C4-2B (cell line): Measurements from ENCODE around the gene ELP1.
A peak's percentile ranks its signal among the peaks of the same experiment; 100 is the strongest.

Experiments
- H3K27ac ChIP-seq: fragments of 450-650 bp; 2 replicates; pipeline ENCODE4 v1.5.1; 2017
- ZFX ChIP-seq: fragments of 450-650 bp; IDR thresholded peaks from 2 replicates; pipeline ENCODE4 v1.6.1; 2017
- TF ChIP-seq, protein P1 (sequence below): fragments of 450-650 bp; conservative IDR thresholded peaks from 2 replicates; pipeline ENCODE4 v1.5.1; 2017; ENCODE audit warnings: mild to moderate bottlenecking

The ELP1 gene

GRCh38 chr9:108963459-108964143, 29.7 kb upstream of the ELP1 start:
- TF ChIP-seq, protein P1, sequence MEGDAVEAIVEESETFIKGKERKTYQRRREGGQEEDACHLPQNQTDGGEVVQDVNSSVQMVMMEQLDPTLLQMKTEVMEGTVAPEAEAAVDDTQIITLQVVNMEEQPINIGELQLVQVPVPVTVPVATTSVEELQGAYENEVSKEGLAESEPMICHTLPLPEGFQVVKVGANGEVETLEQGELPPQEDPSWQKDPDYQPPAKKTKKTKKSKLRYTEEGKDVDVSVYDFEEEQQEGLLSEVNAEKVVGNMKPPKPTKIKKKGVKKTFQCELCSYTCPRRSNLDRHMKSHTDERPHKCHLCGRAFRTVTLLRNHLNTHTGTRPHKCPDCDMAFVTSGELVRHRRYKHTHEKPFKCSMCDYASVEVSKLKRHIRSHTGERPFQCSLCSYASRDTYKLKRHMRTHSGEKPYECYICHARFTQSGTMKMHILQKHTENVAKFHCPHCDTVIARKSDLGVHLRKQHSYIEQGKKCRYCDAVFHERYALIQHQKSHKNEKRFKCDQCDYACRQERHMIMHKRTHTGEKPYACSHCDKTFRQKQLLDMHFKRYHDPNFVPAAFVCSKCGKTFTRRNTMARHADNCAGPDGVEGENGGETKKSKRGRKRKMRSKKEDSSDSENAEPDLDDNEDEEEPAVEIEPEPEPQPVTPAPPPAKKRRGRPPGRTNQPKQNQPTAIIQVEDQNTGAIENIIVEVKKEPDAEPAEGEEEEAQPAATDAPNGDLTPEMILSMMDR: no peak
- TF ChIP-seq ZFX: no peak
- peak overlapping the region; percentile 47; the same call in 1 of the 2 replicates for H3K27ac ChIP-seq

DNA sequence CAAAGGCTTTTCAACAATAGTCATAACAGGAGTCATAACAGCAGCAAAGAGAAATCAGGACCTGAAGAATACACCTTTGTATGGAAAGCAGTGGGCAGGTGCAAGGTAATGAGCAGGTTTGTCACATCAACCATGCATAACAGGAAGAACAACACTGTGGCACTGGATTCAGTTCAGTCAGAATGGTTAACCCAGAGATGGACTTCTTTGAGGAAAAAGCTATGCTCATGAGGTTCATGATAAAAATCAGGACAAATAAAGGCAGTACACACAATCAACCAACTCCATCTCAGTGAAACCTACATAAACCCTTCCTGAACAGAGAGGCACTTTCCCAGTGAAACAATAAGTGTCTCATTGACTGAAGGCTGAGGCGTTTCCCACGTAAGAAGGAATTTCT, 27.2 kb upstream of the ELP1 start:
- TF ChIP-seq, protein P1: no peak
- no peak for TF ChIP-seq ZFX
- H3K27ac ChIP-seq: no peak overlapping the region; the same call in 1 of the 2 replicates

DNA sequence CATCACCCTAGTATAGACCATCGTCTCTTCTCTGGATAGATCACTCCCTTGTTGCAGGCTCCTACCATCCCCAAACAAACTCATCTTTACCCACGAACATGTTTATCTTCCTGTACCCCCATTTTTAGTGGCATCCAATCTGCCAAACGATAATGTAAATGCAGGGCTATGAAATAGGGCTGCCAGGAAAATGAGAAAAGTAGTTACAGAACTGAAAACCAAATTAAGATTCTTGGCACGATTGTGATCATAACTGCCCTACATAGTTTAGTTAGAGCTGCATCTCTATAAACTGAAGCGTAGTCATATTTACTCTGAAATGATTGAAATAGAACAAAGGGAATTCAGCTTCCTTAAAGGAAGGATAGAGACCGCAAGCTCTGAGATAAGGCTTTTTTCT, 26.4 kb upstream of the ELP1 start:
- no peak overlapping the region for H3K27ac ChIP-seq
- TF ChIP-seq, protein P1: no peak
- no peak for TF ChIP-seq ZFX

- TF ChIP-seq ZFX: no peak
- TF ChIP-seq, protein P1: no peak
- peak overlapping the region; percentile 60; the same call in 1 of the 2 replicates for H3K27ac ChIP-seq
Observed at GRCh38 chr9:108956631-108957026, 22.7 kb upstream of the ELP1 start.

DNA sequence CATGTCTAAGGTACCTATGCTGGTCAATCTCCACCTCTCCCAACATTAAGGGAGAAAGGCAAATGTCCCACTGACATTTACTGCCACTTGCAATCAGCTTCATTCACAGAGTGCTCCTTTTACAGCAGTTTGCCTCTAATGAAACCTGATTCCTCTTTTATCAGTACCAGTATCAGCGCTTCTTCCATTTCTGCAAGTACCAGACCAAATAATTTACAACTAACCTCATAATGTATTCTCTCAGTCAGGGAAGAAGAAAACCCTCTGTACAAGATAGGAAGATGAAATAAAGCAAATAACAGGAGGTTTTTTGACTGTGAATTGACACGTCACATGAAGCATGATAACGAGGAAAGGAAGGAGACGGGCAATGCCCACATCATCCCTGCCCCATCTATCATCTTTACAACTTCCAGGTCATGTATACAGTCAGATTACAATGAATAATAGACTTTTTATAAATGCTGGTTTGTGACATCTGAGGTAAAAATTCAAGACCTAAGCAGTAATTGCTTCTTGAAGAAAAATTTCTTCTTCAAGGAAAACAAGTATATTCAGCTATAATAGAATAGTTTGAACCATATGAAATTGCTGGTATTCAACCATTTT, 22.2 kb upstream of the ELP1 start:
- no peak overlapping the region for H3K27ac ChIP-seq
- TF ChIP-seq ZFX: no peak
- TF ChIP-seq, protein P1: no peak

DNA sequence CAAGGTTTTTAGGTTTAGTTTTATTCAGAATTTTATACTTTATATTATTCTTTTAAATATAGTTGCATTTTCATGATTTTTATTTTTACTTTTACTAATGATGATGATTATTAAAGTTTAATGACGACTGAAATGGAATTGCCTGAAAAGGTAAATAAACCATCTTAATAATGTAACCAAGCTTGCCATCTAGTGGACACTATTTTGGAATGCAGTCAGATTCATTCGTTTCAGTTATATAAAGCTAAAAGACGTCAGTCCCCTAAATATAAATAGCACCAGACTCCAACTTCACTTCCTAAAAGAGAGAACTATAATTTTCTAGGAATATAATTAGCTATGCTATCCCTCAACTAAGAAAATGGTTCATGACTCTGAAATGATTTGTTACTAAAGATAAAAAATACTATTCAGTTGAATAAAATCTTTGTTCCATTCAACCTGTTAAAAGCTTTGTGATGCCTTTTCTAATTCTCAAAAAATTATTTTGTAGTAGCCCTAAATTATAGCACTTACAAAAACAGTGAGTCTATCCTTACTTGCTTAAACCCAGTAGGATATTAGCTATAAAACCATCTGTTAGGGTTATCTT, 20.2 kb upstream of the ELP1 start:
- TF ChIP-seq, protein P1: peak; percentile 89
- no peak for TF ChIP-seq ZFX
- H3K27ac ChIP-seq: no peak overlapping the region

DNA sequence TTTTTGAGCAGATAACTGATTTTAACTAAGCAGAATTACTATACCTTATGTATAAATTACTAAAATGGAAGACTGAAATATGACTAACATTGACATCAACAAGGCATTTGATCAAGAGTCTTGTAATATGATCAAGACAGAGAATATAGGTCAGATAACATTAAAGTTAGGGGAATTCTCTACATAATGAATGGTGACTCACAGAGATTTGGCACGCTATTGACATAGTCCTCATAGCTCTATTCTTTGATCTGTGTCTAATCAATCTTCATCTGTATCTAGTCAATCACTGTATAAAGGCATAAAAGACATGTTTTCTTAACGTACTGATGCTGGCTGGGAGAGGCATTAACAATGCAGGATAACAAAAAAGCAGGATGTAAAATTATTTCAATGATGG, 17.7 kb upstream of the ELP1 start:
- no peak for TF ChIP-seq ZFX
- TF ChIP-seq, protein P1: no peak
- H3K27ac ChIP-seq: no peak overlapping the region
